Activated CD8-positive, alpha-beta memory T cell treated with anti-CD3 and anti-CD28 coated beads for 4 hours (primary cell): ENCODE data around the gene MCM3AP.
"Not testable (repeated sequence)": the region's sequence is repeated elsewhere in the genome, so short reads cannot be mapped to it uniquely, and the experiment has no call there.

Source experiments
- DNase-seq, 2 donors: peaks; one replicate each; pipeline ENCODE4 v3.0.0-alpha.2; 2020; ENCODE audit warnings: low read depth in 2 of 2

The MCM3AP gene

DNA sequence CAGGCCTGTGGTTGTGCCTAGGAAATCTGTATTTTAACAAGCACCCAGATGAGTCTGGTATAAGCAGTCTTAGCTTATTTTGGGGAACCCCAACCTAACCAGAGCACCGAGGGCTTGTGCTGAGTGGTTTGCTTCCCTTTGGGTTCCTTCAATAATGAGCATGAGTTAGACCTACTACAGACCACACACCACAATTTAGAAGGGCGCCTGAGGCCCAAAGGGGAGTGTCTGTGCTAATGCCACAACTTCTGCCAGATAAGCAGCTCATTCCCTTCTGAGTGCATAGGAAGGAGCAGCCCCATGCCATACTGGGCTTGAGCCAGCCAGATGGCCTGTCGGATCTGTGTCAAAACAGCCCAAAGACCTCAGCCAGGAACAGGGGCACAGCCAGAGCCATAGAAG, 41.5 kb downstream of the MCM3AP start:
- DNase-seq: no peak

DNA sequence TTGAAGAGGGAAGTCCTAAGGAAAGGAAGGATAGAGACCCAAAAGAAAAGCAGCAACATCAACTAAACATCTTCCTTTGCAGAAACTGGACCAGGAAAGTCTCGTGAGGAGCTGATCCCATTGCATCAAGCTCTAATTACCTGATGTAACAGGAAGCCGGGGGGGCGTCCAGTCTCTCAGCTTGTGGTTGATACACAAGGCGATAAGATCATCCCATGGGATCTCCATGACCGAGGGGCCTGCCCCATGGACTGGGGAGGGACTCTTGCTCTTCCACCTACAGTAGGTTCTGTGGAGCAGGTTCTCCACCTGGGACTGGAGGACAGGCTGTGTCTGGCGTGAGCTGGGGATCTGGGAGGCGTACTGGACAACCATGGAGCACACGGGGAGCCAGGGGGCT, 42.1 kb downstream of the MCM3AP start:
- no peak for DNase-seq

GRCh38 chr21:46241577-46241976, 43.8 kb downstream of the MCM3AP start:
- DNase-seq: not testable (repeated sequence)

DNA sequence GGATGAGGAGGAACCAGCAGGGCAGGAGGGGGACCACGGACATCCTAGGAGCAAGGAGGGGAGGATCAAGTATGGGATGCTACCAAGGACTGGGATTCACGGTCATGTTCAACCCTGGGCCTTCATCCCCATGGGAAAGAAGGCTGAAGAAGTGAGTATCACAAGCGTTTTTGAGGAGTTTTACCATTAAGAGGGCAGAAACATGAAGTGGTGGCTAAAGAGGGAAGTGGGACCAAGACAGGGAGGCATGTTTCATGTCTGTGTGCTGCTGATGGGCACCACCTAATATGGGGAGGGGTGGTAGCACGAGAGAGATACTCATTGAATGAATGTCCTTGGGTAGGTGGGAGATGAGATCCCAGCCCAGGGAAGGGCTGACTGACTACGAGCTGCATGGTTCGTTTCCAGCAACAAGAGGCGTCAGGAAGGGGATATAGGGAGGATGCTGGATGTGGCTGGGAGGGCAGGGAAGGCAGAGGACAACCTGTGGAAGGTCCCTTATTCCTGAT, 45.5 kb downstream of the MCM3AP start:
- no peak for DNase-seq

DNA sequence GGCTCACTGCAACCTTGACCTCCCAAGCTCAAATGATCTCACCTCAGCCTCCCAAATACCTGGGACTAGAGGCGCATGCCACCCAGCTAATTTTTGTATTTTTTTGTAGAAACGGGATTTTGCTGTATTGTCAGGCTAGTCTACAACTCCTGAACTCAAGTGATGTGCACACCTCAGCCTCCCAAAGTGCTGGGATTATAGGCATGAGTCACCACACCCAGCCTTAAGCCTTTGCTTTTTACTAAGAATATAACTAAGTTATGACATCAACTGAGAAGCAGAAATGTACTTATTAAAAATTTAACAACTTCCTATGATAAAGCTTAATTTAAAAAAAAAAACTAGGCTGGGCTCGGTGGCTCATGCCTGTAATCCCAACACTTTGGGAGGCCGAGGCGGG, 47.9 kb downstream of the MCM3AP start:
- DNase-seq: no peak

- DNase-seq: no peak
Observed at GRCh38 chr21:46234436-46234950, 50.9 kb downstream of the MCM3AP start.

DNA sequence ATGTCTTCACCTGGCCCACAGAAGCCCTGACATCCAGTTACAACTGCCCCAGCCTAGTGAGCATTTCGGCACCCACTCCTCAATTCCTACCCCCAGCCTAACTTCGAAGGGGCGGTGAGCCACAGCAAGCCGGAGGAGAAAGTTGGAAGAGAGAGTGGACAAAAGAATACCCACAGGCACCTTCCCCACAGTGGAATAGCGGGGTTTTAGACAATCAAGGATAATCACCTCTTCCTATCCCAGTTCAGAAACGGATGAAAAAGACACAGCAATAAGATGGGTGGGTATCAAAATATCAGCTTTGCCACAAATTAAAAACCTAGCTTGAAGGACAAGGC, 55.5 kb downstream of the MCM3AP start:
- no peak for DNase-seq

DNA sequence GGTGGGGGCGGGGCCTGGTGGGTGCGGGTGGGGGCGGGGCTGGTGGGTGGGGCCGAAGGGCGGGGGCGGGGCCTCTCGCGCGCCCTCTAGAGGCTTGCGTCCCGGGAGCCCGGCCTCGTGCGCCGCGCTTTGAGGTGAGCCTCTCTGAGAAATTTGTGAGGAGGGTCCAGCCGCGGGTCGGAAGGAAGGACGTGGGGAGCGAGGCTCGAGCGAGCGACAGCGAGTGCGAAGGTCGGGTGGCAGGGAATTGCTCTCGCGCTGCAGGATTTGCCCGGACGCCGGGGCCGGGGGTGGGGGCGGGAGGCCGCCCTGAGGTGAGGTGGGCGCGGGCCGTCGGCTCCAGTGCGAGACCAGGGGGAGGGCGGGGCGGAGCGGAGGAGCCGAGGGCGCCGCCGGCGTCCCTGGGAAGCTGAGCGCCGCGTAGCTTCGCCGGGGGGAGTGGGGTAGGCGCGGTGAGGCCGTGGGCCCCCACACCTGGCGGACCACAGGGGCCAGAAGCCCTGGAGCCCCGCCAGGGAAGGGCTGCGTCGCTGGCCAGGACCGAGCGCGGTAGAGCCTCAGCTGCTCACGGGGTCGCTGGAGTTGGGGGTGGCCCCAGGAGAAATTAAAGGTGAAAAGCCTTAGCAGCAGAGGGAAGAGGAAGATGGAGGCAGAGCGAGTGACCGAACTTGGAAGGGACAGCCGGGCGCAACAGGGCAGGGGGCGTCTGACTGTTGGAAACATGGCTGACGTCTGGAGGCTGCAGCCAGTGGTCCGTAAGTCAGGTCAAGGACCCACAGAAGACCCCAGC, 56.1 kb downstream of the MCM3AP start:
- no peak for DNase-seq

DNA sequence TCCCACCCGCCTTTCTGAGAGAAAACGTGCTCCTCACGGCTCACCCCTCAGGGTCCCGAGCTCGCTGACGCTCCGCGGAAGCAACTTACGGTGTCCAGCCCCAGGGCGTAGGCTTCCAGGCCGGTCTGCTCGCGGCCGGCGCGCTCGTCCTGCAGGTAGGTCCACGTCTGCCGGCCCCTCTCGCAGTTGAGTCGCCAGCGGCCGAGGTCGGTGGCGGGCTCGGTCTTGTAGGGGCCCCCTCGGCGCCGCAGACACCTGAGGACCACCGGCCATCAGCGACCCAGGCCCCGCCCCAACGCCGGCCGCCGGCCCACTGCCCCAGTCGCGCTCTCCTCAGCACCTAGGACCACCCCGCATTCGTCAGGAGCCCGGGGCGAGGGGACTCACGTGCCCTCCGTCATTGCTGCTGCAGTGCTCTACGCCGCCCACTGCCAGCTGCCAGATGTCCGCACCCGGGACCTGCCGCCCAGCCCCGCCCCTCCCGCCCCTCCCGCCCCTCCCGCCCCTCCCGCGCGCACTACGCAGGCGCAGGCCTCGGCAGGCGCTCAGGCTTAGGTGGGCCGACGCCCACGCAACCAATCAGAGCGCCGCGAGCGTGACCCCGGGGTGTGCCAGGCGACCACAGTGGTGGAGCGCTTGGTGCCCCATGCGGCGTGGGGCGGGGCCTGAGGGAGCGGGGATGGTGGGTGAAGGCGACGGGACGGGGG, 56.9 kb downstream of the MCM3AP start, which contains the start of gene LSS:
Gene LSS, minus strand, starts transcription at position 430 of the 707 bp plus-strand sequence. Its CDS starts 29 bp downstream, at position 401.
- DNase-seq: peak; percentile 96 to 99

DNA sequence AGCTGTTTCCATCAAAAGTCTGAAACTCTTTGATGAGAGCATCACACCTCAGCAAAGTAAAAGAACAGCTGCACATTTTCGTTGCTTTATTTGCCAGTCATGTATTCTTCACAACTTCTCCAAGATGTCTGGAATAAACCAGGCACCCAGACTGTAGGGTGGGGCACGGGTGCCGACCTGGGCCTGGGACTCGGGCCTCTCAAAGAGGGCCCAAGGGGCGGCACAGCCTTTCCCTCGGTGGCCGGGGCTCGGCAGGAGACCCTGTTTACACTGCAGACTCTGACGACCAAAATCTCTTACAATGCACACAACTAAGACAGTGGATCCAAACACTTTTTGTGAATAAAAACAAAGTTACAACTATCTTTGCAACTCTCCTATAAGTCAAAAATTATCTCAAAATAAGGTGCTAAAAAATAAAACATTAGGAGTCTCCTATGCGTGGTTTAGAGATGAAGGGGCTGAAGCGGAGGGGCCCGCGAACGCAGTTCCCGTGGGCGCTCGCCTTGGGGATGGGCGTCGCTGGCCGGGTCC, 57.5 kb downstream of the MCM3AP start:
- no peak for DNase-seq

DNA sequence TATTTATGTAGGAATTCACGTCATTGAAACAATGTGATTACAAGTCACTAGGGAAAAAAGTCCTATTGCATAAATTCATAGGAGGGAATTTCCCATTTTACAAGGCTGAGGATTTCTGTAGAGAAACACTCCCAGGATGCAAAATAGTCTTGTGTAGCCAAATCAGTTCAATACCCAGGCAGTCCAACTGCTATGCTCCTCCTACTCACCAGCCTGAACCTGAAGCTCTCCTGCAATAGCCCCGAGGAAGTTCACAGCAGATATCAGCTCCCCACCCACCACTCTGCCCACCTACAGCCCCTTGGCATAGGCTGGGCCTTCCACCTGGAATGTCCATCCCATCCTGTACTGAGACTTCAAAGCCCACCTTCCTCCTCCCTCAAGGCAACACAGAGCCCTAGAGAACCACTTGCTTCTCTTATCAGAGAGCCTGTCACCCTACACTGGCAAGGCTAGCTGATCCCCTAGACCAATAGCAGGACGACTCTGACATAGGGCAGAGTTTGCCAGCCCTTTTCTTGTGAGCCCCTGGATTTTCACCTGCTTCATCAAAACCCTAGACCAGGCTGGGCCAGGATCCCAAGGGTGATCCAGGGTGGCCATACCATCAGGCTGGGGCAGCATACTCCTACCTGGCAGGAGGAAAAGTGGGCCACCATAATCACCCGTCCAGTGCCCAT, 58.4 kb downstream of the MCM3AP start:
- DNase-seq: no peak

DNA sequence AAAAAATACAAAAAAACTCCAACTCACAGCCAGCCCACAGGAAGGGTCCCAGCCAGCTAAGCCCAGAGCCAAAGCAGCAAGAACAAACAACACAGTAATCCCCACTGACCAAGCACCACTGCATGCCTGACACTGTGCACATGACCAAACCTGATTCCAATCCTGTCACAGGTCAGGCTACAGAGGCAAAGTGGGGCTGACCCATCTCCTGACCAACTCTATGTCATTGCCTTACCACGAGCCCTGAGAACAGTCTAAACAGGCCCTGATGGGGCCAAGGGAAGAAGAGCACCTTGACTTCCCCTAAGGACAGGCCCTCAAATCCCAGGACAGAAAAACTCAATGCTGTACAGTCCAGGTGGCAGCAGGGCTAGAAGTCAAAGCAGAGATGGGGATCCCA, 59.3 kb downstream of the MCM3AP start:
- no peak for DNase-seq

DNA sequence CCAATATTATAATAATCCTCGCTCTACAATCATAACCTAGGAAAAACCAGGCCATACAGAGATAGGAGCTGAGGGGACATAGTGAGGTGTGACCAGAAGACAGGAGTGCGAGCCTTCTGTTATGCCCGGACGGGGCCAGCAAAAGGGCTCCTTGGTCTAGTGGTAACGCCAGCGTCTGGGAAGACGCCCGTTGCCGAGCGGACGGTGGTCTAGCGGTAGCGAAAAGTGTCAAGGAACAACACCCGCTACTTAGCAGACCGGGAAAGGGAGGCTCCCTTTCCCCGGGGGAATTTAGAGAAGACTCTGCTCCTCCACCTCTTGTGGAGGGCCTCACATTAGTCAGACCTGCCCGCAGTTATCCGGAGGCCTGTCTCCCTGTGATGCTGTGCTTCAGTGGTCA, 61.8 kb downstream of the MCM3AP start:
- DNase-seq: not testable (repeated sequence)

GRCh38 chr21:46223217-46223616, 62.2 kb downstream of the MCM3AP start:
- no peak for DNase-seq

DNA sequence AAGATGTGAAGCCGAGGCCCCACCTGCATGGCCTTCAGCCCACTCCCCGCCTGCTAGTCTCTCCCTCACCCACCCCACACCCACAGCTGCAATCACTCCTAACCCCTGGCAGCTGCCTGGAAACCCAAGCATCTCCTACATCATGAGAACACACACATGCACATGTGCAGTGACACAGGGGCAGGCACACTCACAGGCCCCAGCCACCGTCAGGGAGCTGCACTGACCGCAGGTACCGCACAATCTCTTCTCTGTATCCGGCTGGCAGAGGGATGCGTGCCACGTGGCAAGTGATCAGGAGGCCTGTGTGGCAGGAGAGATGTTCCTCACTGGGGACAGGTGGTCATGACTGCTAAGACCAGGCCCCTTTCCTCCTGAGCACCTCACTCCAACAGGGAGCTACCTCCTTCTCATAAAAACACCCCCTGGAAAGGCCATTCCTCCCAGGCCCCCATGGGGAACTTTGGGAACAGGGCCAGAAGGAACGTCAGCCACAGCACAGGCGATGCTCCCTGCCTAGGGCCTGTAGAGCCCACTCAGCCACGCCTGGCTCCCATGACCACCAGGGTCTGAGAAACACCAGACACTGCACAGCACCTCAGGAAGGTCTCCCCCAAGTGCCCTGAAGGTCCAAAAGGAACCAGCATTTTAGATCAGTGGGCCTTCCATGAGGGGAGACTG, 62.8 kb downstream of the MCM3AP start:
- DNase-seq: no peak

GRCh38 chr21:46221664-46222435, 63.6 kb downstream of the MCM3AP start:
- DNase-seq: no peak

DNA sequence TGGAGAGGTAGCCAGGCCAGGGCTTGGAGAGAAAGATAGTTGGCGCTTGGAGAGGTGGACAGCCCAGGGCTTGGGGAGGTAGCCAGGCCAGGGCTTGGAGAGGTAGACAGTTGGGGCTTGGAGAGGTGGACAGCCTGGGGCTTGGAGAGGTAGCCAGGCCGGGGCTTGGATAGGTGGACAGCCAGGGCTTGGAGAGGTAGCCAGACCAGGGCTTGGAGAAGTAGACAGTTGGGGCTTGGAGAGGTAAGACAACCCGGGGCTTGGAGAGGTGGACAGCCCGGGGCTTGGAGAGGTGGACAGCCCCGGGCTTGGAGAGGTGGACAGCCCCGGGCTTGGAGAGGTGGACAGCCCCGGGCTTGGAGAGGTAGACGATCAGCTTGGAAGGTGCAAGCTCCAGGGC, 64.6 kb downstream of the MCM3AP start:
- no peak for DNase-seq

- DNase-seq: no peak
Observed at GRCh38 chr21:46220275-46220810, 65.1 kb downstream of the MCM3AP start.

- DNase-seq: no peak
Observed at GRCh38 chr21:46219591-46220239, 65.7 kb downstream of the MCM3AP start.
